ENCODE results near the gene KRT74.

DNA sequence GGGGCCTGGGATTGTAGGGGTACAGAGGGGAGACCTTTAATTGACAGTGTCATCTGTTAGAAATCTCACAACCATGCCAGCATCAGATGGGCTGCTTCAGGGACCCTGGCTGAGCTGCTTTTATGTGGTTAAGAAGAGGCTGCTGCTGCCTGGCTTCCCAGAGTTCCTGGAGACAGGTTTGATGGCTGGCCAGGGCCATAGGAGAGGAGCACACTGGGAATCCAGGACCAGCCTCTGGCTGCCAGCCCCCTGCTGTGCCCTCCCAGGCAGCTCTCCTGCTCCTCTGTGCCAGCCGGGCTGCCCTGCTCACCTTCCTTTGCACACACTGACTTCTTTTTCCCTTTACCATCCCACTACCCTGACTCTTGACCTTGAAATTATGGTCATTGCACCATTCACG lies 45.2 kb upstream of the KRT74 start:
- TF ChIP-seq CHD2 (IDR thresholded peaks at IDR 0.05; ENCODE audit: low read length, partially characterized antibody): no peak
- TF ChIP-seq HOXA7 (CRISPR knock-in tag; IDR thresholded peaks at IDR 0.05): no peak

Data from A549 (cell line).